ENCODE results near the gene EYA2. TPM values are rescaled to one million over a fixed set of nuclear protein-coding genes. Genes with fewer than 3 reads are reported as not detected.

Gene EYA2
- polyA plus RNA-seq, 1 donor (not counting 4 experiments of a cell fraction or from before 2014, with no cell fraction given): not detected

DNA sequence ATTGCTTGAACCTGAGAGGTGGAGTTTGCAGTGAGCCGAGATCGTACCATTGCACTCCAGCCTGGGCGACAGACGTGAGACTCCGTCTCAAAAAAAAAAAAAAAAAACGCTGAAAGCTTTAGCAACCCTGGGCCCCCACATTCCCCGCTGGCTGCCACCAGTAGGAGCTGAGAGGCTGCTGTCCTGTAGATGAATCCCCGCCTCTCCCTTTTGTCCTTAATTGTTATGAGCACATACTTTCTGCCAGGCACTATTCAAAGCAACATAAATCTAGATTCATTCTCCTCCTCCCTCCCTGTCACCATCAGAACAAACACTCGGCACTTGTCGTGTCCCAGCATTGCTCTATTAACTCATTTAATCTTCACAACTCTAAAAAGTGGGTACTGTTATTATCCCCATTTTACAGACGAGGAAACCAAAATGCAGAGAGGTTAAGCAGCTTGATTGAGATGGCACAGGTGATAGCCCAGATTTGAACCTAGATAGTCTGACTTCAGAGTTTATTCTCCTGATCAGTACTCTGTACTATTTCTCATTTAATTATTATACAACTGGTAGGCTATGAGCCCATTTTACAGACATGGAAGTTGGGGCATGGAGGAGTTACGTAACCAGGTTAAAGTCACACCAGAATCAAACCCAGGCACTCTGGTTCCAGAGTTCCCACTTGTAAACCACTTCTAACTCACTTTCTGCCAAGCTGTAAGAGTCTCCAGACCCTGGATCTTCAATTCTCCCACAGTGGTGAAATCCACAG lies 97.4 kb downstream of the EYA2 start:
- H3K4me1 ChIP-seq (ENCODE audit: control insufficient read depth, extremely low read depth, insufficient read depth, low read length): no peaks in the 10 kb centered on the region
- no peak overlapping the region for H3K4me3 ChIP-seq (ENCODE audit: control insufficient read depth in 2 of 3, extremely low read depth in 1 of 3, insufficient read depth in 2 of 3, low read depth in 1 of 3, low read length in 3 of 3)
- no peaks in the 10 kb centered on the region for H3K9me1 ChIP-seq (ENCODE audit: control insufficient read depth, extremely low read depth, insufficient read depth, low read length)
- no peaks in the 10 kb centered on the region for H3K79me2 ChIP-seq (ENCODE audit: control insufficient read depth, insufficient read depth, low read length)
- no peak overlapping the region for H3K4me2 ChIP-seq (ENCODE audit: control insufficient read depth, extremely low read depth, insufficient read depth, low read depth, low read length)
- TF ChIP-seq EZH2 (IDR thresholded peaks at IDR 0.05; ENCODE audit: low read length): no peak
- TF ChIP-seq, protein P1, sequence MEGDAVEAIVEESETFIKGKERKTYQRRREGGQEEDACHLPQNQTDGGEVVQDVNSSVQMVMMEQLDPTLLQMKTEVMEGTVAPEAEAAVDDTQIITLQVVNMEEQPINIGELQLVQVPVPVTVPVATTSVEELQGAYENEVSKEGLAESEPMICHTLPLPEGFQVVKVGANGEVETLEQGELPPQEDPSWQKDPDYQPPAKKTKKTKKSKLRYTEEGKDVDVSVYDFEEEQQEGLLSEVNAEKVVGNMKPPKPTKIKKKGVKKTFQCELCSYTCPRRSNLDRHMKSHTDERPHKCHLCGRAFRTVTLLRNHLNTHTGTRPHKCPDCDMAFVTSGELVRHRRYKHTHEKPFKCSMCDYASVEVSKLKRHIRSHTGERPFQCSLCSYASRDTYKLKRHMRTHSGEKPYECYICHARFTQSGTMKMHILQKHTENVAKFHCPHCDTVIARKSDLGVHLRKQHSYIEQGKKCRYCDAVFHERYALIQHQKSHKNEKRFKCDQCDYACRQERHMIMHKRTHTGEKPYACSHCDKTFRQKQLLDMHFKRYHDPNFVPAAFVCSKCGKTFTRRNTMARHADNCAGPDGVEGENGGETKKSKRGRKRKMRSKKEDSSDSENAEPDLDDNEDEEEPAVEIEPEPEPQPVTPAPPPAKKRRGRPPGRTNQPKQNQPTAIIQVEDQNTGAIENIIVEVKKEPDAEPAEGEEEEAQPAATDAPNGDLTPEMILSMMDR (optimal IDR thresholded peaks at IDR 0.05 in 1 of 3, IDR thresholded peaks at IDR 0.05 in 1 of 3, conservative IDR thresholded peaks at IDR 0.05 in 1 of 3; ENCODE audit: extremely low read depth in 1 of 3, insufficient read depth in 2 of 3, low read length in 3 of 3): no peak
- no peaks in the 10 kb centered on the region for H3K9me3 ChIP-seq (ENCODE audit: control insufficient read depth, low read depth, low read length)
- FAIRE-seq (no peak), DNase-seq (ENCODE audit: low read depth, low spot score) (no peak)
- no peaks in the 10 kb centered on the region for H4K20me1 ChIP-seq (ENCODE audit: control insufficient read depth, extremely low read depth, insufficient read depth, low read length)
- H3K9ac ChIP-seq (ENCODE audit: control insufficient read depth, extremely low read depth, insufficient read depth, low read length): no peak overlapping the region
- H2AFZ ChIP-seq (ENCODE audit: control insufficient read depth, low read length): no peak overlapping the region
- no peaks in the 10 kb centered on the region for H3K27me3 ChIP-seq (ENCODE audit: control insufficient read depth, extremely low read depth, insufficient read depth, low read length)
- no peaks in the 10 kb centered on the region for H3K36me3 ChIP-seq (ENCODE audit: control insufficient read depth in 2 of 2, extremely low read depth in 1 of 2, insufficient read depth in 2 of 2, low read length in 2 of 2)
- dilution Hi-C loops (cut with MboI; ENCODE audit: extremely low pct_ligation_motif_present, low sequenced_read_pairs): no loop called here
- no peak overlapping the region for H3K27ac ChIP-seq (ENCODE audit: control insufficient read depth, insufficient read depth, low read length)

DNA sequence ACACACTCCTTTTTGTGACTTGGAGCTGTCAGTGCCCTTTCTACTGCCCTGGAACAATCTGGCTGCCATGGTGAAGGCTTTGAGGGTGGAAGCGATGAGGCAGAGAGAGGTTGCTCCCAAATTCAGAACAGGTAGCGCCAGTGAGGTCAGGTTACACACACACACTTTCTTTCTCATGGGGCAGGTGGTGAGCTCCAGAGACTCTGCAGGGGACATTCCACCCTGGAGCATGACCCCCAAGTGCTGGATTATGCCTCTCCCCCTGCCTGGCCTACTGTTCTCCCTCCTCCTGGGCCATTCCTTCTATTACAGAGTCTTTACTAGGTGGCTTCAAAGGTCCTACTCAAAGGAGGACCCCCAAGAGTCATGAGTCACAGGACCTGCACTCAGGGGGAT lies 98.0 kb downstream of the EYA2 start:
- dilution Hi-C loops (cut with MboI; ENCODE audit: extremely low pct_ligation_motif_present, low sequenced_read_pairs): no loop called here
- H3K36me3 ChIP-seq (ENCODE audit: control insufficient read depth in 2 of 2, extremely low read depth in 1 of 2, insufficient read depth in 2 of 2, low read length in 2 of 2): no peaks in the 10 kb centered on the region

More for the DNA sequence above, 98.0 kb downstream of the EYA2 start:
- Histone ChIP-seq H3K4me3 (ENCODE audit: control insufficient read depth in 2 of 3, extremely low read depth in 1 of 3, insufficient read depth in 2 of 3, low read depth in 1 of 3, low read length in 3 of 3) (no peak overlapping the region), H3K4me1 (ENCODE audit: control insufficient read depth, extremely low read depth, insufficient read depth, low read length) (no peaks in the 10 kb centered on the region), H3K79me2 (ENCODE audit: control insufficient read depth, insufficient read depth, low read length) (no peaks in the 10 kb centered on the region), H3K9ac (ENCODE audit: control insufficient read depth, extremely low read depth, insufficient read depth, low read length) (no peak overlapping the region), H3K27ac (ENCODE audit: control insufficient read depth, insufficient read depth, low read length) (no peak overlapping the region), H4K20me1 (ENCODE audit: control insufficient read depth, extremely low read depth, insufficient read depth, low read length) (no peaks in the 10 kb centered on the region), H3K9me1 (ENCODE audit: control insufficient read depth, extremely low read depth, insufficient read depth, low read length) (no peaks in the 10 kb centered on the region), H3K4me2 (ENCODE audit: control insufficient read depth, extremely low read depth, insufficient read depth, low read depth, low read length) (no peak overlapping the region), H3K9me3 (ENCODE audit: control insufficient read depth, low read depth, low read length) (no peaks in the 10 kb centered on the region), H2AFZ (ENCODE audit: control insufficient read depth, low read length) (no peak overlapping the region), H3K27me3 (ENCODE audit: control insufficient read depth, extremely low read depth, insufficient read depth, low read length) (no peaks in the 10 kb centered on the region)
- TF ChIP-seq EZH2 (IDR thresholded peaks at IDR 0.05; ENCODE audit: low read length): no peak
- TF ChIP-seq, protein P1 (optimal IDR thresholded peaks at IDR 0.05 in 1 of 3, IDR thresholded peaks at IDR 0.05 in 1 of 3, conservative IDR thresholded peaks at IDR 0.05 in 1 of 3; ENCODE audit: extremely low read depth in 1 of 3, insufficient read depth in 2 of 3, low read length in 3 of 3): no peak
- FAIRE-seq (no peak), DNase-seq (ENCODE audit: low read depth, low spot score) (no peak)
